ENCODE results near the gene SORCS1. TPM values are rescaled to one million over a fixed set of nuclear protein-coding genes. Genes with fewer than 3 reads are reported as not detected.

The SORCS1 gene
- polyA plus RNA-seq, 1 donor (not counting 4 experiments of a cell fraction or from before 2014, with no cell fraction given) = not detected

- Histone ChIP-seq H3K4me2 (ENCODE audit: control insufficient read depth, extremely low read depth, insufficient read depth, low read depth, low read length) (no peak overlapping the region), H3K9me1 (ENCODE audit: control insufficient read depth, extremely low read depth, insufficient read depth, low read length) (no peaks in the 10 kb centered on the region), H4K20me1 (ENCODE audit: control insufficient read depth, extremely low read depth, insufficient read depth, low read length) (no peaks in the 10 kb centered on the region), H2AFZ (ENCODE audit: control insufficient read depth, low read length) (no peak overlapping the region), H3K9me3 (ENCODE audit: control insufficient read depth, low read depth, low read length) (no peaks in the 10 kb centered on the region), H3K27me3 (ENCODE audit: control insufficient read depth, extremely low read depth, insufficient read depth, low read length) (no peaks in the 10 kb centered on the region), H3K4me3 (ENCODE audit: control insufficient read depth in 2 of 3, extremely low read depth in 1 of 3, insufficient read depth in 2 of 3, low read depth in 1 of 3, low read length in 3 of 3) (no peak overlapping the region), H3K4me1 (ENCODE audit: control insufficient read depth, extremely low read depth, insufficient read depth, low read length) (no peaks in the 10 kb centered on the region), H3K27ac (ENCODE audit: control insufficient read depth, insufficient read depth, low read length) (no peak overlapping the region), H3K36me3 (ENCODE audit: control insufficient read depth in 2 of 2, extremely low read depth in 1 of 2, insufficient read depth in 2 of 2, low read length in 2 of 2) (no peaks in the 10 kb centered on the region), H3K79me2 (ENCODE audit: control insufficient read depth, insufficient read depth, low read length) (no peaks in the 10 kb centered on the region), H3K9ac (ENCODE audit: control insufficient read depth, extremely low read depth, insufficient read depth, low read length) (no peak overlapping the region)
- FAIRE-seq (no peak), DNase-seq (ENCODE audit: low read depth, low spot score) (no peak)
- dilution Hi-C loops (cut with MboI; ENCODE audit: extremely low pct_ligation_motif_present, low sequenced_read_pairs) = no loop called here
- TF ChIP-seq CTCF (optimal IDR thresholded peaks at IDR 0.05 in 1 of 3, IDR thresholded peaks at IDR 0.05 in 1 of 3, conservative IDR thresholded peaks at IDR 0.05 in 1 of 3; ENCODE audit: extremely low read depth in 1 of 3, insufficient read depth in 2 of 3, low read length in 3 of 3) (no peak), EZH2 (IDR thresholded peaks at IDR 0.05; ENCODE audit: low read length) (no peak)
These were observed 398.6 kb downstream of the SORCS1 start for GRCh38 chr10:106765928-106766327.

GRCh38 chr10:106765241-106765754 is 399.2 kb downstream of the SORCS1 start:
- Histone ChIP-seq H3K79me2 (ENCODE audit: control insufficient read depth, insufficient read depth, low read length) (no peaks in the 10 kb centered on the region), H3K4me1 (ENCODE audit: control insufficient read depth, extremely low read depth, insufficient read depth, low read length) (no peaks in the 10 kb centered on the region), H2AFZ (ENCODE audit: control insufficient read depth, low read length) (no peak overlapping the region), H3K36me3 (ENCODE audit: control insufficient read depth in 2 of 2, extremely low read depth in 1 of 2, insufficient read depth in 2 of 2, low read length in 2 of 2) (no peaks in the 10 kb centered on the region), H3K27me3 (ENCODE audit: control insufficient read depth, extremely low read depth, insufficient read depth, low read length) (no peaks in the 10 kb centered on the region), H3K9me1 (ENCODE audit: control insufficient read depth, extremely low read depth, insufficient read depth, low read length) (no peaks in the 10 kb centered on the region), H4K20me1 (ENCODE audit: control insufficient read depth, extremely low read depth, insufficient read depth, low read length) (no peaks in the 10 kb centered on the region), H3K27ac (ENCODE audit: control insufficient read depth, insufficient read depth, low read length) (no peak overlapping the region), H3K9ac (ENCODE audit: control insufficient read depth, extremely low read depth, insufficient read depth, low read length) (no peak overlapping the region), H3K4me3 (ENCODE audit: control insufficient read depth in 2 of 3, extremely low read depth in 1 of 3, insufficient read depth in 2 of 3, low read depth in 1 of 3, low read length in 3 of 3) (no peak overlapping the region), H3K4me2 (ENCODE audit: control insufficient read depth, extremely low read depth, insufficient read depth, low read depth, low read length) (no peak overlapping the region), H3K9me3 (ENCODE audit: control insufficient read depth, low read depth, low read length) (no peaks in the 10 kb centered on the region)
- FAIRE-seq (no peak), DNase-seq (ENCODE audit: low read depth, low spot score) (no peak)
- TF ChIP-seq EZH2 (IDR thresholded peaks at IDR 0.05; ENCODE audit: low read length) (no peak), CTCF (optimal IDR thresholded peaks at IDR 0.05 in 1 of 3, IDR thresholded peaks at IDR 0.05 in 1 of 3, conservative IDR thresholded peaks at IDR 0.05 in 1 of 3; ENCODE audit: extremely low read depth in 1 of 3, insufficient read depth in 2 of 3, low read length in 3 of 3) (no peak)
- dilution Hi-C loops (cut with MboI; ENCODE audit: extremely low pct_ligation_motif_present, low sequenced_read_pairs) = no loop called here

Data from keratinocyte (primary cell).